H9 (cell line): ENCODE data around the gene RAPGEF6. TPM values are rescaled to one million over a fixed set of nuclear protein-coding genes. Genes with fewer than 3 reads are reported as not detected.

ENCODE experiments used
- DNase-seq: peaks from one replicate; pipeline ENCODE4 v3.0.0-alpha.2; 2017
- H2AFZ ChIP-seq: one replicate; pipeline ENCODE4 v1.6.1; 2013; ENCODE audit warnings: mild to moderate bottlenecking, low read length, control low read depth, moderate library complexity
- H2AK5ac ChIP-seq: 2 replicates; pipeline ENCODE4 v1.6.1; 2013; ENCODE audit warnings: low read length, control low read depth, mixed read lengths; ENCODE audit not compliant: insufficient read length
- H2BK120ac ChIP-seq: one replicate; pipeline ENCODE4 v1.6.1; 2013; ENCODE audit warnings: low read depth, mild to moderate bottlenecking, low read length, control low read depth, inconsistent platforms; ENCODE audit not compliant: poor library complexity, severe bottlenecking
- H2BK12ac ChIP-seq: 2 replicates; pipeline ENCODE4 v1.6.1; 2013; ENCODE audit warnings: low read length, control low read depth, mixed read lengths, low read depth; ENCODE audit not compliant: insufficient read length
- H2BK15ac ChIP-seq: 2 replicates; pipeline ENCODE4 v1.6.1; 2013; ENCODE audit warnings: low read depth, low read length, control low read depth
- H2BK20ac ChIP-seq: one replicate; pipeline ENCODE4 v1.6.1; 2013; ENCODE audit warnings: low read depth, mild to moderate bottlenecking, low read length, control low read depth, inconsistent platforms; ENCODE audit not compliant: poor library complexity, severe bottlenecking
- H2BK5ac ChIP-seq: 2 replicates; pipeline ENCODE4 v1.6.1; 2013; ENCODE audit warnings: low read length, control low read depth, mixed read lengths; ENCODE audit not compliant: insufficient read length
- H3K14ac ChIP-seq: 2 replicates; pipeline ENCODE4 v1.6.1; 2013; ENCODE audit warnings: low read length, control low read depth; ENCODE audit not compliant: insufficient read depth
- H3K18ac ChIP-seq: 2 replicates; pipeline ENCODE4 v1.6.1; 2013; ENCODE audit warnings: low read depth, mild to moderate bottlenecking, mixed read lengths, low read length, control low read depth; ENCODE audit not compliant: insufficient read length
- H3K23ac ChIP-seq: 2 replicates; pipeline ENCODE4 v1.6.1; 2013; ENCODE audit warnings: low read length, control low read depth, mixed read lengths, low read depth; ENCODE audit not compliant: insufficient read length
- H3K23me2 ChIP-seq: 2 replicates; pipeline ENCODE4 v1.6.1; 2013; ENCODE audit warnings: low read depth, mild to moderate bottlenecking, mixed read lengths, low read length, control low read depth; ENCODE audit not compliant: insufficient read length, poor library complexity, severe bottlenecking
- H3K27ac ChIP-seq: 2 replicates; pipeline ENCODE4 v1.5.1; 2013; ENCODE audit warnings: low read length, control low read depth, mixed read lengths, low read depth; ENCODE audit not compliant: insufficient read length
- H3K27me3 ChIP-seq: 2 replicates; pipeline ENCODE4 v1.6.1; 2013; ENCODE audit warnings: low read length, control low read depth, inconsistent platforms; ENCODE audit not compliant: insufficient read depth
- H3K4ac ChIP-seq: 2 replicates; pipeline ENCODE4 v1.6.1; 2013; ENCODE audit warnings: low read depth, mild to moderate bottlenecking, control low read depth, inconsistent platforms, low read length, moderate library complexity
- H3K4me1 ChIP-seq: 2 replicates; pipeline ENCODE4 v1.6.1; 2013; ENCODE audit warnings: low read length, control low read depth, inconsistent platforms; ENCODE audit not compliant: insufficient read depth
- H3K4me2 ChIP-seq: 2 replicates; pipeline ENCODE4 v1.6.1; 2013; ENCODE audit warnings: low read length, control low read depth, mixed read lengths; ENCODE audit not compliant: insufficient read length, insufficient read depth
- H3K56ac ChIP-seq: 2 replicates; pipeline ENCODE4 v1.6.1; 2013; ENCODE audit warnings: low read depth, mild to moderate bottlenecking, mixed read lengths, low read length, control low read depth; ENCODE audit not compliant: insufficient read length
- H3K79me1 ChIP-seq: 2 replicates; pipeline ENCODE4 v1.6.1; 2013; ENCODE audit warnings: low read depth, mild to moderate bottlenecking, moderate library complexity, low read length, control low read depth, inconsistent platforms; ENCODE audit not compliant: insufficient read depth, poor library complexity, severe bottlenecking
- H3K79me2 ChIP-seq: 2 replicates; pipeline ENCODE4 v1.6.1; 2013; ENCODE audit warnings: low read length, control low read depth, inconsistent platforms; ENCODE audit not compliant: insufficient read depth
- H3K9ac ChIP-seq: 2 replicates; pipeline ENCODE4 v1.6.1; 2013; ENCODE audit warnings: low read length, control low read depth, mixed read lengths; ENCODE audit not compliant: insufficient read length; ENCODE audit errors: extremely low read depth
- H3K9me3 ChIP-seq: one replicate; pipeline ENCODE4 v1.6.1; 2013; ENCODE audit warnings: low read depth, low read length, inconsistent platforms; ENCODE audit not compliant: control insufficient read depth
- H3T11ph ChIP-seq: one replicate; pipeline ENCODE4 v1.6.1; 2013; ENCODE audit warnings: mild to moderate bottlenecking, low read length, control low read depth, inconsistent platforms
- H4K20me1 ChIP-seq: one replicate; pipeline ENCODE4 v1.6.1; 2013; ENCODE audit not compliant: control insufficient read depth, insufficient read length, insufficient read depth
- H4K5ac ChIP-seq: 2 replicates; pipeline ENCODE4 v1.6.1; 2013; ENCODE audit warnings: low read depth, mild to moderate bottlenecking, mixed read lengths, low read length, control low read depth; ENCODE audit not compliant: insufficient read length
- H4K8ac ChIP-seq: replicated peaks from 2 replicates; pipeline ENCODE4 v1.6.1; 2013; ENCODE audit warnings: low read length, control low read depth, mixed read lengths, low read depth; ENCODE audit not compliant: insufficient read length
- H4K91ac ChIP-seq: 2 replicates; pipeline ENCODE4 v1.6.1; 2013; ENCODE audit warnings: low read depth, mild to moderate bottlenecking, moderate library complexity, mixed read lengths, low read length, control low read depth; ENCODE audit not compliant: insufficient read length
- H3K27ac Mint-ChIP-seq, 3 experiments: 2 replicates in 2 of 3; 3 replicates in 1 of 3; pipeline ENCODE4 v1.8.0; 2020 to 2021; ENCODE audit warnings: mixed read lengths in 3 of 3, mild to moderate bottlenecking in 1 of 3, moderate library complexity in 1 of 3
- H3K27me3 Mint-ChIP-seq: 2 replicates; pipeline ENCODE4 v1.8.0; 2021; ENCODE audit warnings: low read depth, mild to moderate bottlenecking, moderate library complexity, mixed read lengths
- H3K36me3 Mint-ChIP-seq, 3 experiments: 2 replicates in 2 of 3; 3 replicates in 1 of 3; pipeline ENCODE4 v1.8.0; 2020 to 2021; ENCODE audit warnings: low read depth in 3 of 3, mixed read lengths in 3 of 3; ENCODE audit not compliant: insufficient read depth in 1 of 3
- H3K4me1 Mint-ChIP-seq, 2 experiments: 2 replicates each; pipeline ENCODE4 v1.8.0; 2020; ENCODE audit warnings: mixed read lengths in 2 of 2
- H3K4me3 Mint-ChIP-seq, 2 experiments: 2 replicates in 1 of 2; 3 replicates in 1 of 2; pipeline ENCODE4 v1.8.0; 2020 to 2021; ENCODE audit warnings: mild to moderate bottlenecking in 2 of 2, mixed read lengths in 2 of 2, moderate library complexity in 1 of 2
- H3K9me3 Mint-ChIP-seq, 2 experiments: 2 replicates in 1 of 2; 3 replicates in 1 of 2; pipeline ENCODE4 v1.8.0; 2020; ENCODE audit warnings: mild to moderate bottlenecking in 2 of 2, mixed read lengths in 2 of 2, moderate library complexity in 1 of 2
- WGBS: extraction: QIAGEN DNeasy Blood & Tissue Kit; methylation state at CpG from one replicate; pipeline ENCODE4 v1.1.7; 2013; ENCODE audit warnings: missing lambda C conversion rate, low lambda C conversion rate, mixed read lengths; ENCODE audit not compliant: insufficient read length; ENCODE audit errors: extremely low coverage; 5-methylcytosine and 5-hydroxymethylcytosine counted together
- total RNA-seq: library from RNA; stranded (reverse); gene quantifications from 2 replicates; pipeline ENCODE4 v1.2.1, GENCODE V29; 2021
- TF ChIP-seq, protein P1 (sequence below): fragments of 200-600 bp; sonication (generic); conservative IDR thresholded peaks from 3 replicates; pipeline ENCODE4 v1.8.0; 2021; ENCODE audit warnings: antibody characterized with exemption, mild to moderate bottlenecking

Gene RAPGEF6
- total RNA-seq, 1 experiment from 2014 or later: 19.7 TPM

DNA sequence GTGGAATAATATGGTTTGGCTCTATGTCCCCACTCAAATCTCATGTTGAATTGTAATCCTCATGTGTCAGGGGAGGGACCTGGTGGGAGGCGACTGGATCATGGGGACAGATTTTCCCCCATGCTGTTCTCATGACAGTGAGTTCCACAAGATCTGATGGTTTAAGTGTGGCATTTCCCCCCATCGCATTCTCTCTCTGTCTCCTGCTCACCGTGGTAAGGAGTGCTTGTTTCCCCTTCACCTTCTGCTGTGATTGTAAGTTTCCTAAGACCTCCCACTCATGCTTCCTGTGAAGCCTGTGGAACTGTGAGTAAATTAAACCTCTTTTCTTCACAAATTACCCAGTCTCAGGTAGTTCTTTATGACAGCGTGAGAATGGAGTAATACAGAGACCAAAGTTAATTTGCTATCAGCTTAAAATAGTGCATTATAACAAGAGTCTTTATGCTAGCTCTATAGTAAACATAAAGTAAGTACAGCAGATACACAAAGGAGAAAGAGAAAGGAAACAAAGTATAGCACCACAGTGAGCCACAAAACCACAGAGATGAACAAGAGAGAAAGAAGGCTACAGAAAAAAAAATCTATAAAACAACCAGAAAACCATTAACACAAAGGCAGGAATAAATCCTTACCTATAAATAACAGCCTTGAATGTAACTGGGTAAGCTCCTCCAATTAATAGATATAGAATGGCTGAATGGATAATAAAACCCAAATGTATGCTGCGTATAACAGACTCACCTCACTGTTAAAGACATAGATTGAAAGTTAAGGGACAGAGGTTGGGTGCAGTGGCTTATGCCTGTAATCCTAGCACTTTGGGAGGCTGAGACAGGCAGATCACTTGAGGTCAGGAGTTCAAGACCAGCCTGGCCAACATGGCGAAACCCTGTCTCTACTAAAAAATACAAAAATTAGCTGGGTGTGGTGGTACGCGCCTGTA, 39.7 kb downstream of the RAPGEF6 start:
- Histone ChIP-seq H3K18ac (no peak overlapping the region), H3T11ph (no peak overlapping the region), H2BK12ac (no peak overlapping the region), H3K9me3 (no peaks in the 10 kb centered on the region), H4K20me1 (no peaks in the 10 kb centered on the region), H3K79me2 (no peaks in the 10 kb centered on the region), H3K27ac (no peak overlapping the region), H3K23me2 (no peaks in the 10 kb centered on the region), H3K23ac (no peak overlapping the region), H3K4me1 (no peaks in the 10 kb centered on the region), H2BK5ac (no peak overlapping the region), H3K4me2 (no peak overlapping the region), H3K4ac (no peak overlapping the region), H3K14ac (no peak overlapping the region), H2AFZ (no peak overlapping the region), H2BK120ac (no peak overlapping the region), H3K56ac (no peak overlapping the region), H3K27me3 (no peaks in the 10 kb centered on the region), H2BK15ac (no peak overlapping the region), H4K5ac (no peak overlapping the region), H3K9ac (no peak overlapping the region), H3K79me1 (peaks cover 7% of the 10 kb centered on the region), H2AK5ac (no peak overlapping the region), H4K8ac (no peak overlapping the region), H2BK20ac (no peak overlapping the region), H4K91ac (no peak overlapping the region)
- peaks cover 14 to 17% of the 10 kb centered on the region in 2 experiments for H3K9me3 Mint-ChIP-seq
- H3K27ac Mint-ChIP-seq: no peak overlapping the region
- DNase-seq: no peak
- no peaks in the 10 kb centered on the region for H3K4me1 Mint-ChIP-seq
- no CpG with 5 or more reads among the region's 8 CpGs for whole genome bisulfite sequencing
- H3K36me3 Mint-ChIP-seq: peaks cover 22 to 30% (median 26%) of the 10 kb centered on the region in 3 experiments
- H3K27me3 Mint-ChIP-seq: no peaks in the 10 kb centered on the region
- H3K4me3 Mint-ChIP-seq: no peak overlapping the region
- TF ChIP-seq, protein P1, sequence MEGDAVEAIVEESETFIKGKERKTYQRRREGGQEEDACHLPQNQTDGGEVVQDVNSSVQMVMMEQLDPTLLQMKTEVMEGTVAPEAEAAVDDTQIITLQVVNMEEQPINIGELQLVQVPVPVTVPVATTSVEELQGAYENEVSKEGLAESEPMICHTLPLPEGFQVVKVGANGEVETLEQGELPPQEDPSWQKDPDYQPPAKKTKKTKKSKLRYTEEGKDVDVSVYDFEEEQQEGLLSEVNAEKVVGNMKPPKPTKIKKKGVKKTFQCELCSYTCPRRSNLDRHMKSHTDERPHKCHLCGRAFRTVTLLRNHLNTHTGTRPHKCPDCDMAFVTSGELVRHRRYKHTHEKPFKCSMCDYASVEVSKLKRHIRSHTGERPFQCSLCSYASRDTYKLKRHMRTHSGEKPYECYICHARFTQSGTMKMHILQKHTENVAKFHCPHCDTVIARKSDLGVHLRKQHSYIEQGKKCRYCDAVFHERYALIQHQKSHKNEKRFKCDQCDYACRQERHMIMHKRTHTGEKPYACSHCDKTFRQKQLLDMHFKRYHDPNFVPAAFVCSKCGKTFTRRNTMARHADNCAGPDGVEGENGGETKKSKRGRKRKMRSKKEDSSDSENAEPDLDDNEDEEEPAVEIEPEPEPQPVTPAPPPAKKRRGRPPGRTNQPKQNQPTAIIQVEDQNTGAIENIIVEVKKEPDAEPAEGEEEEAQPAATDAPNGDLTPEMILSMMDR: no peak
